Glomerular visceral epithelial cell (primary cell): ENCODE results near the gene NCAPG2.
"Not testable (repeated sequence)": the region's sequence is repeated elsewhere in the genome, so short reads cannot be mapped to it uniquely, and the experiment has no call there.

Experiments
- DNase-seq: peaks from one replicate; pipeline ENCODE4 v3.0.0-alpha.2; 2016; ENCODE audit errors: extremely low spot score

The NCAPG2 gene

GRCh38 chr7:158666966-158667678, 37.5 kb downstream of the NCAPG2 start:
- not testable (repeated sequence) for DNase-seq

- no peak for DNase-seq
These were observed 38.2 kb downstream of the NCAPG2 start for GRCh38 chr7:158666401-158666800.

GRCh38 chr7:158664406-158664805, 40.2 kb downstream of the NCAPG2 start:
- DNase-seq = no peak

GRCh38 chr7:158663428-158663741, 41.2 kb downstream of the NCAPG2 start:
- no peak for DNase-seq

- DNase-seq = no peak
These were observed 41.8 kb downstream of the NCAPG2 start for GRCh38 chr7:158662610-158663427.

- no peak for DNase-seq
These were observed 46.1 kb downstream of the NCAPG2 start for GRCh38 chr7:158658475-158658874.

GRCh38 chr7:158657189-158657746, 47.3 kb downstream of the NCAPG2 start:
- no peak for DNase-seq

- DNase-seq = no peak
These were observed 48.6 kb downstream of the NCAPG2 start for GRCh38 chr7:158655931-158656441.

GRCh38 chr7:158655507-158655906, 49.1 kb downstream of the NCAPG2 start:
- DNase-seq = no peak

GRCh38 chr7:158651968-158652565, 52.5 kb downstream of the NCAPG2 start:
- DNase-seq = no peak

GRCh38 chr7:158650821-158651225, 53.8 kb downstream of the NCAPG2 start:
- DNase-seq = peak; percentile 11

GRCh38 chr7:158649279-158649678, 55.3 kb downstream of the NCAPG2 start:
- peak; percentile 38 for DNase-seq

GRCh38 chr7:158648787-158649186, 55.8 kb downstream of the NCAPG2 start:
- no peak for DNase-seq

GRCh38 chr7:158648168-158648567, 56.4 kb downstream of the NCAPG2 start:
- no peak for DNase-seq

- DNase-seq = no peak
These were observed 57.2 kb downstream of the NCAPG2 start for GRCh38 chr7:158647475-158647792.

GRCh38 chr7:158646766-158647474, 57.7 kb downstream of the NCAPG2 start:
- DNase-seq = no peak

- no peak for DNase-seq
These were observed 58.8 kb downstream of the NCAPG2 start for GRCh38 chr7:158645842-158646241.

- no peak for DNase-seq
These were observed 62.5 kb downstream of the NCAPG2 start for GRCh38 chr7:158642149-158642548.

GRCh38 chr7:158638001-158638400, 66.6 kb downstream of the NCAPG2 start:
- no peak for DNase-seq

GRCh38 chr7:158633055-158633956, 71.3 kb downstream of the NCAPG2 start:
- no peak for DNase-seq
